Measurements from ENCODE around the gene CST7.

CST7 gene

GRCh38 chr20:24964506-24964840 is 15.4 kb downstream of the CST7 start:
- no peak for DNase-seq (ENCODE audit: low spot score)

GRCh38 chr20:24965065-24965919 is 16.2 kb downstream of the CST7 start:
- DNase-seq (ENCODE audit: low spot score) = no peak

GRCh38 chr20:24966317-24967012 is 17.4 kb downstream of the CST7 start:
- DNase-seq (ENCODE audit: low spot score) = no peak

- DNase-seq (ENCODE audit: low spot score) = no peak
Observed at GRCh38 chr20:24968278-24968800, 19.3 kb downstream of the CST7 start.

- no peak for DNase-seq (ENCODE audit: low spot score)
Observed at GRCh38 chr20:24969186-24970029, 20.3 kb downstream of the CST7 start.

GRCh38 chr20:24970030-24970553 is 21.0 kb downstream of the CST7 start:
- no peak for DNase-seq (ENCODE audit: low spot score)

- DNase-seq (ENCODE audit: low spot score) = no peak
Observed at GRCh38 chr20:24970754-24971153, 21.7 kb downstream of the CST7 start.

GRCh38 chr20:24971376-24972101 is 22.5 kb downstream of the CST7 start:
- DNase-seq (ENCODE audit: low spot score) = no peak

GRCh38 chr20:24972341-24972740 is 23.3 kb downstream of the CST7 start:
- DNase-seq (ENCODE audit: low spot score) = no peak

- no peak for DNase-seq (ENCODE audit: low spot score)
Observed at GRCh38 chr20:24977336-24977735, 28.3 kb downstream of the CST7 start.

GRCh38 chr20:24977797-24978196 is 28.7 kb downstream of the CST7 start:
- DNase-seq (ENCODE audit: low spot score) = no peak

- DNase-seq (ENCODE audit: low spot score) = no peak
Observed at GRCh38 chr20:24978513-24978912, 29.4 kb downstream of the CST7 start.

GRCh38 chr20:24979036-24979960 is 30.2 kb downstream of the CST7 start:
- no peak for DNase-seq (ENCODE audit: low spot score)

- no peak for DNase-seq (ENCODE audit: low spot score)
Observed at GRCh38 chr20:24980291-24981053, 31.4 kb downstream of the CST7 start.

- no peak for DNase-seq (ENCODE audit: low spot score)
Observed at GRCh38 chr20:24981282-24981681, 32.2 kb downstream of the CST7 start.

- no peak for DNase-seq (ENCODE audit: low spot score)
Observed at GRCh38 chr20:24981790-24982189, 32.7 kb downstream of the CST7 start.

- DNase-seq (ENCODE audit: low spot score) = no peak
Observed at GRCh38 chr20:24983896-24984295, 34.8 kb downstream of the CST7 start.

GRCh38 chr20:24984961-24985640 is 36.0 kb downstream of the CST7 start:
- no peak for DNase-seq (ENCODE audit: low spot score)

GRCh38 chr20:24985802-24986201 is 36.7 kb downstream of the CST7 start:
- DNase-seq (ENCODE audit: low spot score) = no peak

Data from RKO (cell line).